Lower lobe of right lung (tissue), 2 donors: ENCODE measurements around the gene DHRS12. TPM values are rescaled to one million over a fixed set of nuclear protein-coding genes. Genes with fewer than 3 reads are reported as not detected.

Experiments
- ATAC-seq, 2 donors: fragments of 200-7000 bp; cut with Tn5 transposase; one replicate each; pipeline ENCODE4 v1.9.1; 2020 to 2022; ENCODE audit warnings: mild to moderate bottlenecking in 2 of 2, moderate library complexity in 2 of 2
- DNase-seq: peaks from one replicate; pipeline ENCODE4 v3.0.0-alpha.2; 2020
- H3K27ac ChIP-seq: fragments of 200-600 bp; one replicate; pipeline ENCODE4 v1.8.0; 2022
- H3K27me3 ChIP-seq: fragments of 200-600 bp; one replicate; pipeline ENCODE4 v1.8.0; 2022; ENCODE audit warnings: low read depth
- H3K36me3 ChIP-seq: fragments of 200-600 bp; one replicate; pipeline ENCODE4 v1.8.0; 2022; ENCODE audit warnings: mild to moderate bottlenecking
- H3K4me1 ChIP-seq: fragments of 200-600 bp; one replicate; pipeline ENCODE4 v1.8.0; 2022
- H3K4me3 ChIP-seq: fragments of 200-600 bp; one replicate; pipeline ENCODE4 v1.8.0; 2022; ENCODE audit warnings: mild to moderate bottlenecking
- H3K9me3 ChIP-seq: fragments of 200-600 bp; one replicate; pipeline ENCODE4 v1.8.0; 2022
- CTCF ChIP-seq: fragments of 200-600 bp; IDR thresholded peaks from one replicate; pipeline ENCODE4 v1.8.0; 2022; ENCODE audit warnings: antibody characterized with exemption, mild to moderate bottlenecking
- intact Hi-C: fragments of 100-400 bp; cut with DNase I; formaldehyde crosslinking; loops from one replicate; pipeline ENCODE4 v1.11.0; 2022
- total RNA-seq: library from RNA; stranded (reverse); fragmentation: NEBNext Ultra II Directional; extraction: Animal tissue kit (Norgen Biotek cat#: 25700); gene quantifications from one replicate; pipeline ENCODE4 v1.2.1, GENCODE V29; 2021
- donor health status: DM: no; HTN: yes; CAD: no; lungs with severe emphysema.

DHRS12 gene
- total RNA-seq, 1 donor from 2014 or later, result 13.4 TPM

DNA sequence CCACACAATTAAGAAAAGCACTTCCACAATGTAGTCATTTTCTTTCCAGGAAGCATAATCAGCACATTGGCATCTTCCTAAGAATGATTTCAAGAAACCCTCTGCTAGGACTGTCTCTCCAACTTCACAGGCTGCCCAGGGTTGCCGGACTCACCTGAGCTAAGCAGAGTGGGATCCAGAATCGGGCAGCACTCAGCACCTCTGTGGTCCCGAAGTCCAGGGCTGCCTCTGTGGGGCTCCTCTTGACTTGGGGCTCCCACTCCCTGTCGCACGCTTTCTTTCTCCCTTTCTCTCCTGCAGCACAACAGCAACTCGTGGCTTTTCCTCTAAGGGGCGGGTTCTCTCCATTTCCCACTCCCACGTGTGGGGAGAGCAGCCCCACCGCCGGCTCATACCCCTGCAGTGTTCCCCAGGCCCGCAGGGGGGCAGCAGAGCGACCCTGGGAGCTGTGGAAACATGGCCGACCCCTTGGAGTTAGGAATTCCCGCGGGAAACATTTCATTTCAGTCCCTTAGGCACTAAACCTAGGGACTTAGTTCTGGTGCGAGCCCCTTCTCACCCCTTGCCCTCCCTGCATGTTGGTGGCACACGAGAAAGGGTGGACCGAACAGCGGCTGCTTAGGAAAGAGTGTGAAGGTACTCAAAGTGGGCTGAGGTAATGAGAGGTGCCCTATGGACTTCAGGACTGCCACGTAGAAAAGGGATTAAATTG lies 41.1 kb upstream of the DHRS12 start, which contains the start of gene TMEM272:
Gene TMEM272 (minus strand): TSS at position 316 of the 712 bp plus-strand sequence. CDS start 6,647 bp downstream, outside the sequence.
- Histone ChIP-seq H3K4me1 (peaks cover 5% of the 10 kb centered on the region), H3K27ac (no peak within 1 kb of the TSS), H3K36me3 (no peaks in the 10 kb centered on the region), H3K4me3 (peak within 1 kb of the TSS; percentile 15), H3K9me3 (no peaks in the 10 kb centered on the region), H3K27me3 (no peaks in the 10 kb centered on the region)
- TF ChIP-seq CTCF, result peak; percentile 85
- intact Hi-C loops, result no loop called here
- ATAC-seq (peak; percentile 86 to 92), DNase-seq (peak; percentile 64)

- Histone ChIP-seq H3K36me3 (no peaks in the 10 kb centered on the region), H3K27me3 (no peaks in the 10 kb centered on the region), H3K27ac (no peak overlapping the region), H3K4me3 (no peak overlapping the region), H3K4me1 (no peaks in the 10 kb centered on the region), H3K9me3 (no peaks in the 10 kb centered on the region)
- no peak for ATAC-seq
- no peak for TF ChIP-seq CTCF
- no peak for DNase-seq
- intact Hi-C loops, result no loop called here
Observed at GRCh38 chr13:51843529-51843928, 39.6 kb upstream of the DHRS12 start.

DNA sequence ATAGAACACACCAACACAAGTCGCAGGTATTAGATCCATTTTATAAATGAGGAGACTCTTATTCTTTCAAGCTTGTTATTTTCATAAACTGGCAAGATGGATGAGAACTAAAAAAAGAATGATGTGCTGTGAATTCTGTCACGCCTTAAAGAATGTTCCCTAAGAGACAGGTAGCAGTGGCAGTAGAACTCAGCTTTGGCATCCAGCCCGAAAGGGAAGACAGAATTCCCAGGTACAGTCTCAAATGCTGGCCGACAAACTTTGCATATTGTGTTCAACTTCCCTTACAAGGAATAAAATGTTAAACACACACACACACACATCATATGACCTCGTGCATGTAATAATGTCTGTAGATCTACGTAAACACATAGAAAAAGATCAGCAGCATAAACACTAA lies 37.8 kb upstream of the DHRS12 start:
- H3K4me1 ChIP-seq, result no peaks in the 10 kb centered on the region
- TF ChIP-seq CTCF, result no peak
- no peaks in the 10 kb centered on the region for H3K36me3 ChIP-seq
- H3K4me3 ChIP-seq, result no peak overlapping the region
- H3K27me3 ChIP-seq, result no peaks in the 10 kb centered on the region
- H3K9me3 ChIP-seq, result no peaks in the 10 kb centered on the region
- intact Hi-C loops, result no loop called here
- no peak overlapping the region for H3K27ac ChIP-seq
- ATAC-seq, result no peak
- no peak for DNase-seq

DNA sequence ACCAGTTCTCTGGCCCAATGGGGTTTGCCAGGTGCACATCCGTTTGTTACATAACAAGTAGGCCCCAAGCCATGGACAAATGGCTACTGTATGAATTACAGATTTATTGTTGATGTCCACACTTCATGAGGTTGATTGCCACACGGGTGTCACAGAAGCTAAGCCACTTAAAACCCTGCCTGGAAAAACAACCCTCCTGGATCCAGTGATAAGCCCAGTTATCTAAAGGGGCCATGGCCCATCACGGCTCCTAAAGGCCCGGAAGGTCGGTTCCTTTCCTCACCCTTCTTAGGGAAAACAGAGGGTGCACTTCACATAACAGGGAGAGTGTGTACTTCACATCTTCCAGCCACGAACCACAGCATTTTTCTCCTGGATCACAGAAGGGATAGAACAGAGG lies 37.0 kb upstream of the DHRS12 start:
- intact Hi-C loops, result no loop called here
- no peaks in the 10 kb centered on the region for H3K9me3 ChIP-seq
- no peak overlapping the region for H3K27ac ChIP-seq
- no peaks in the 10 kb centered on the region for H3K27me3 ChIP-seq
- no peaks in the 10 kb centered on the region for H3K36me3 ChIP-seq
- ATAC-seq (no peak), DNase-seq (no peak)
- TF ChIP-seq CTCF, result no peak
- H3K4me3 ChIP-seq, result no peak overlapping the region
- H3K4me1 ChIP-seq, result no peaks in the 10 kb centered on the region

GRCh38 chr13:51839711-51840540 lies 36.0 kb upstream of the DHRS12 start:
- ATAC-seq (no peak), DNase-seq (no peak)
- Histone ChIP-seq H3K4me1 (no peaks in the 10 kb centered on the region), H3K27ac (no peak overlapping the region), H3K27me3 (peaks cover 3% of the 10 kb centered on the region), H3K36me3 (no peaks in the 10 kb centered on the region), H3K4me3 (no peak overlapping the region), H3K9me3 (no peaks in the 10 kb centered on the region)
- TF ChIP-seq CTCF, result no peak
- intact Hi-C loops, result no loop called here
